NT2/D1 (cell line): ENCODE measurements around the gene CFAP74.

ENCODE experiments used
- YY1 ChIP-seq: IDR thresholded peaks from 2 replicates; pipeline ENCODE4 v1.6.1; 2011; ENCODE audit not compliant: insufficient read length, insufficient read depth
- ZNF274 ChIP-seq: IDR thresholded peaks from 2 replicates; pipeline ENCODE4 v1.6.1; 2011; ENCODE audit warnings: mild to moderate bottlenecking, low read depth, low read length

DNA sequence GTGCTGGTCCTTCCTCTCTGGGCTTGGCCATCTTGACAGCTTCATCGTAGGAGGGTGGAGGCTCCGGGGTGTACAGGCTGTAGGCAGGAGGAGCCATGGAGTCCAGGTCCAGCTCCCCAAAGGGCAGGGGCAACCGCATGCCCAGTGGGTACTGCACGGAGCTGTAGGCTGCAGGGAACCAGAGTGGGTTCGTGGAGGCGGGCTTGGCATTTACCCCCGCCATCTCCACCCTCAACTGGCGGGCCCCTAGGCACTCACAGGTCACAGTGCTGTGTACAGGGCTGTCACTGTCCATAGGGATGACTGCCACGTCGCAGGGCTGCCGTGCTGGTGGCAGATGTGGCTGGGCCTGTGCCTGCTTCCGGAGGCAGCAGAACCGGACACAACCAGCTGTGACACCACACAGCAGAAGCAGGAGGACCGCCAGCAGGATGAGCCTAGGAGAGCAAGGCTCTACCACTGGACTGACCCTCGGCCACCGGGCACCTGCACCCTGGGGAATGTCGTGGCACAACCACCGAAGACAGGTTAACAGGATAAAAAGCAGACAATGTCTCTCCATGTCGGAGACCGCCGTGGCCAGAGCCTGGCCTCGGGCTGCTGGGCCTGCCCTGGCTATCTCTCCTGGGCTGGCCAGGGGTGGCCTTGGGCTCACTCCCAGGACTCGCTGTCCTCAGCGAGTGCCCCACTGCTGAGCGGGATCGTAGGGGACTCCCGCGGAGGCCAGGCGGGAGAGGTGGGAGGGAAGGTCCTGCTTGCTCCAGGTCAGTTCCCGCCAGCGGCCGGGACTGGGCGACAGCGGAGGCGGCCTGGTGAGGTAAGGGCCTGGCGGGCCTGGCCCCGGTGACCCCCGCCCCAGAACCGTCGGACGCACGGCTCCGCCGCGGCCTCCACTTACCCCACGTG is 85.3 kb downstream of the CFAP74 start:
- TF ChIP-seq ZNF274 (no peak), YY1 (no peak)
